Right atrium auricular region (tissue), 2 donors: ENCODE measurements around the gene RAB32. TPM values are rescaled to one million over a fixed set of nuclear protein-coding genes. Genes with fewer than 3 reads are reported as not detected.

Source experiments
- DNase-seq: peaks from one replicate; pipeline ENCODE4 v3.0.0-alpha.2; 2019; ENCODE audit warnings: low spot score
- H3K27ac ChIP-seq, 2 donors: fragments of 200-600 bp; sonication (generic); 1 replicate in 1 of 2; 2 replicates in 1 of 2; pipeline ENCODE4 v1.5.1; 2016 to 2019
- H3K27me3 ChIP-seq, 2 donors: fragments of 200-600 bp; sonication (generic); one replicate each; pipeline versions ENCODE4 v1.5.1 to v1.6.0; 2017 to 2019
- H3K36me3 ChIP-seq: fragments of 200-600 bp; sonication (generic); one replicate; pipeline ENCODE4 v1.5.1; 2016
- H3K4me1 ChIP-seq, 2 donors: fragments of 200-600 bp; sonication (generic); one replicate each; pipeline versions ENCODE4 v1.5.1 to v1.6.0; 2017 to 2019
- H3K4me3 ChIP-seq, 2 donors: fragments of 200-600 bp; sonication (generic); 1 replicate in 1 of 2; 2 replicates in 1 of 2; pipeline ENCODE4 v1.5.1; 2017 to 2019; ENCODE audit warnings: mild to moderate bottlenecking in 1 of 2, moderate library complexity in 1 of 2
- H3K9me3 ChIP-seq, 2 donors: fragments of 200-600 bp; sonication (generic); one replicate each; pipeline ENCODE4 v1.5.1; 2019
- CTCF ChIP-seq, 2 donors: fragments of 200-600 bp; sonication (generic); IDR thresholded peaks; one replicate each; pipeline ENCODE4 v1.5.1; 2019; ENCODE audit warnings: antibody characterized with exemption in 2 of 2
- total RNA-seq, 2 donors: library from RNA; depleted of rRNA; stranded (reverse); fragments of >200 nt; gene quantifications; one replicate each; pipeline ENCODE4 v1.1.0, GENCODE V29; 2016

The RAB32 gene
- total RNA-seq, 2 donors from 2014 or later: 7.0 to 18.6 TPM

DNA sequence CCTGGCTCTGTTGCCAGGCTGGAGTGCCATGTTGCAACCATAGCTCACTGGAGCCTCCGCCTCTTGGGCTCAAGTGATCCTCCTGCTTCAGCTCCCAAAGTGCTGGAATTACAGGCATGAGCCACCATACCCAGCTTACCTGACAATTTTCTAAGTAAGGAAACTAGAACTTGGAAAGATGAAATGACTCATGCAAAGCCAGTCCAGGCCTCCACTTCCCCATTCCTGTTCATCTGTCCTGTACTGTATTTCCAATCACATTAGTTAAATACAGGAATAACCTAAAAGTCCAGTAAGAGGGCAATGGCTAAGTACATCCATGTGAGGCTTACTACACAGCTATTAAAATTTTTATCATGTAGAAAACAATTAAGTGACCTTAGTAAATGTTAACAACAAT is 46.9 kb downstream of the RAB32 start:
- Histone ChIP-seq H3K9me3 (no peaks in the 10 kb centered on the region), H3K36me3 (no peaks in the 10 kb centered on the region), H3K4me3 (no peak overlapping the region), H3K4me1 (no peaks in the 10 kb centered on the region), H3K27me3 (no peaks in the 10 kb centered on the region), H3K27ac (no peak overlapping the region)
- DNase-seq: no peak
- no peak for TF ChIP-seq CTCF (IDR thresholded peaks at IDR 0.05)

- TF ChIP-seq CTCF (IDR thresholded peaks at IDR 0.05): no peak
- no peaks in the 10 kb centered on the region for H3K4me1 ChIP-seq
- H3K4me3 ChIP-seq: no peak overlapping the region
- no peaks in the 10 kb centered on the region for H3K9me3 ChIP-seq
- H3K27me3 ChIP-seq: no peaks in the 10 kb centered on the region
- DNase-seq: no peak
- H3K36me3 ChIP-seq: no peaks in the 10 kb centered on the region
- H3K27ac ChIP-seq: no peak overlapping the region
Measured at GRCh38 chr6:146592451-146592850, 48.8 kb downstream of the RAB32 start.

DNA sequence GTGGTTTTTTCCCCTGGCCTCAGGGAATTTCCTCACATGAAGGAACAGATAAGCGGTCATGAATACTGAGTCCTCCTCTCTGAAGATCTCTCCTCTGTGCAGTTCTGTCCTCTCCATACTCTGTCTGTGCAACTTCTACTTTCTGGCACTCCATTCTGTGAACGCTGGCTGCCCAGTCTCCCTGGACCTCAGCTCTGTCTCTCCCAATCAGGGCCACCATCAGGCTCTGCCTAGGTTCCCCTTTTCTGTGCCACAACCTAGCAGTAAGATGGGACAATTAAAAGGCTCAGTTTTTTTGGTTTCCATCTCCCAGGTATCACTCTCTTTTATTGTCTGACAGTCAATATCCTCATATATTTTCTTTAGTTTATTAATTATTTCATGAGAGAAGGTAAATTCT is 50.4 kb downstream of the RAB32 start:
- Histone ChIP-seq H3K36me3 (no peaks in the 10 kb centered on the region), H3K4me3 (no peak overlapping the region), H3K9me3 (no peaks in the 10 kb centered on the region), H3K27me3 (no peaks in the 10 kb centered on the region), H3K4me1 (peaks cover 0 to 6% of the 10 kb centered on the region in 2 donors), H3K27ac (no peak overlapping the region)
- TF ChIP-seq CTCF (IDR thresholded peaks at IDR 0.05): no peak
- no peak for DNase-seq

GRCh38 chr6:146594495-146594894 is 50.9 kb downstream of the RAB32 start:
- Histone ChIP-seq H3K27ac (no peak overlapping the region), H3K27me3 (no peaks in the 10 kb centered on the region), H3K4me3 (no peak overlapping the region), H3K9me3 (no peaks in the 10 kb centered on the region), H3K4me1 (peaks cover 0 to 7% of the 10 kb centered on the region in 2 donors), H3K36me3 (no peaks in the 10 kb centered on the region)
- no peak for TF ChIP-seq CTCF (IDR thresholded peaks at IDR 0.05)
- no peak for DNase-seq

DNA sequence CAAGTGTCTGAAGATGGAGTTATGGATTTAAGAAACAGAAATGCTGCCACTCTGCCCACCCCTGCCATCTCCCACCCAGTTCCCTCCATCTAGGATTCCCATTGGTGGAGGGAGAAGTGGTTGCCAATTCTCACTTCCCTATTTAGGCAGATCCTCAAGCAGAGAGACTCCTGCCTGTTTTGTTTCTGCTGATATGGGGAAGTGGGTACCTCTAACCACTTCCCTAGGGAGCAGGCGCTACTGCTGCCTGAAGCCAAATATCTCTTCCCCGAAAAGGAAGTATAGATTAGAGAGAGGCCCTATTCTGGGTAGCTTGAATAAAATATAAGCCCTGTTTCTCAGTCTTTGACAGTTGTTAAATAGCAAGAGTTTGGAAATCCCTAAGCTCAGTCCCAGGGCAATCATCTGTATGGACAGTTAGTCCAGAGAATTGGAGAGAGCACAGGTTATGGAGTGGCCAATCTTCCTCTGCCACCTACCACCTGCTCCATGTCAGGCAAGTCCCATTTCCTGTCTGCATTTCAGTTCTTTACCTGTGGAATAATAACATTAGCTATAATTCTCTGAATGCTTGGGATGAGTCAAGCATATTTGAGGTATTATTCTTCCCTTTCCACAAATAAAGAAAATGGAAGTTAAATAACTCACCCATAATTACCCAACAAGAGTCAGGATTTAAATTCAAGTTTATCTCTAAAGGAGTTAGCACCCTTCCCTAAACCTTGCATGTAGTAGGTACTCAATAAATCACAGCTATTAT is 52.5 kb downstream of the RAB32 start:
- Histone ChIP-seq H3K4me1 (peaks cover 0 to 7% of the 10 kb centered on the region in 2 donors), H3K36me3 (no peaks in the 10 kb centered on the region), H3K27ac (no peak overlapping the region), H3K4me3 (no peak overlapping the region), H3K27me3 (no peaks in the 10 kb centered on the region), H3K9me3 (no peaks in the 10 kb centered on the region)
- TF ChIP-seq CTCF (IDR thresholded peaks at IDR 0.05): no peak
- no peak for DNase-seq
